ENCODE data around the gene QSOX1.

DNA sequence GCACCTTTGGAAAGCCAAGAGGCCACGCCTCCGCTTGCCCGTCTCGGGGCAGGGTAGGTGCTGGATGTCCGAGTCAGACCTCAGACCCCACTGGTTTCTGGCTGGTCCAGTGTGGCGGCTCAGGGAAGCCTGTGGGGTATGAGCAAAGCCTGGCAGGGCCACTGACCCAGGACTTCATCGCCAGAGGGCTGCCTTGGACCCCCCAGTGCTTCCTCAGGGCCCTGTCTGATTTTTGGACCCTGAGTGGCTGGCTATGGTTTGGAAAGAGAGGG lies 95.8 kb downstream of the QSOX1 start:
- TF ChIP-seq, protein P1, sequence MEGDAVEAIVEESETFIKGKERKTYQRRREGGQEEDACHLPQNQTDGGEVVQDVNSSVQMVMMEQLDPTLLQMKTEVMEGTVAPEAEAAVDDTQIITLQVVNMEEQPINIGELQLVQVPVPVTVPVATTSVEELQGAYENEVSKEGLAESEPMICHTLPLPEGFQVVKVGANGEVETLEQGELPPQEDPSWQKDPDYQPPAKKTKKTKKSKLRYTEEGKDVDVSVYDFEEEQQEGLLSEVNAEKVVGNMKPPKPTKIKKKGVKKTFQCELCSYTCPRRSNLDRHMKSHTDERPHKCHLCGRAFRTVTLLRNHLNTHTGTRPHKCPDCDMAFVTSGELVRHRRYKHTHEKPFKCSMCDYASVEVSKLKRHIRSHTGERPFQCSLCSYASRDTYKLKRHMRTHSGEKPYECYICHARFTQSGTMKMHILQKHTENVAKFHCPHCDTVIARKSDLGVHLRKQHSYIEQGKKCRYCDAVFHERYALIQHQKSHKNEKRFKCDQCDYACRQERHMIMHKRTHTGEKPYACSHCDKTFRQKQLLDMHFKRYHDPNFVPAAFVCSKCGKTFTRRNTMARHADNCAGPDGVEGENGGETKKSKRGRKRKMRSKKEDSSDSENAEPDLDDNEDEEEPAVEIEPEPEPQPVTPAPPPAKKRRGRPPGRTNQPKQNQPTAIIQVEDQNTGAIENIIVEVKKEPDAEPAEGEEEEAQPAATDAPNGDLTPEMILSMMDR (IDR thresholded peaks at IDR 0.05; ENCODE audit: poor library complexity): no peak
- TF ChIP-seq EZH2 (IDR thresholded peaks at IDR 0.05; ENCODE audit: borderline replicate concordance): no peak

All from hepatocyte (in vitro differentiated cells).